ENCODE data around the gene HIVEP3.

HIVEP3 gene

GRCh38 chr1:41779360-41779759 is 139.4 kb downstream of the HIVEP3 start:
- no peak for DNase-seq

- DNase-seq = peak in 1 of 2 experiments; percentile 36
These were observed 141.0 kb downstream of the HIVEP3 start for GRCh38 chr1:41777695-41778094.

GRCh38 chr1:41776891-41777441 is 141.8 kb downstream of the HIVEP3 start:
- DNase-seq = no peak

GRCh38 chr1:41775956-41776585 is 142.7 kb downstream of the HIVEP3 start:
- no peak for DNase-seq

GRCh38 chr1:41774471-41774990 is 144.2 kb downstream of the HIVEP3 start:
- DNase-seq = no peak

GRCh38 chr1:41773842-41774241 is 144.9 kb downstream of the HIVEP3 start:
- peak; percentile 57 to 86 for DNase-seq

GRCh38 chr1:41773144-41773591 is 145.6 kb downstream of the HIVEP3 start:
- DNase-seq = no peak

GRCh38 chr1:41769068-41769467 is 149.7 kb downstream of the HIVEP3 start:
- no peak for DNase-seq

GRCh38 chr1:41768583-41768982 is 150.1 kb downstream of the HIVEP3 start:
- no peak for DNase-seq

GRCh38 chr1:41767534-41768525 is 150.9 kb downstream of the HIVEP3 start:
- no peak for DNase-seq

GRCh38 chr1:41766546-41766945 is 152.2 kb downstream of the HIVEP3 start:
- peak in 1 of 2 experiments; percentile 13 for DNase-seq

- DNase-seq = no peak
These were observed 152.7 kb downstream of the HIVEP3 start for GRCh38 chr1:41766041-41766440.

GRCh38 chr1:41765152-41765551 is 153.6 kb downstream of the HIVEP3 start:
- DNase-seq = no peak

GRCh38 chr1:41764656-41765055 is 154.1 kb downstream of the HIVEP3 start:
- no peak for DNase-seq

GRCh38 chr1:41762777-41763176 is 155.9 kb downstream of the HIVEP3 start:
- no peak for DNase-seq

GRCh38 chr1:41762251-41762650 is 156.5 kb downstream of the HIVEP3 start:
- DNase-seq = no peak

GRCh38 chr1:41758904-41759548 is 159.7 kb downstream of the HIVEP3 start:
- no peak for DNase-seq

- DNase-seq = no peak
These were observed 160.2 kb downstream of the HIVEP3 start for GRCh38 chr1:41758500-41758899.

- no peak for DNase-seq
These were observed 164.2 kb downstream of the HIVEP3 start for GRCh38 chr1:41754540-41754939.

GRCh38 chr1:41752514-41753170 is 166.1 kb downstream of the HIVEP3 start:
- peak in 1 of 2 experiments; percentile 9 for DNase-seq

- no peak for DNase-seq
These were observed 166.8 kb downstream of the HIVEP3 start for GRCh38 chr1:41751804-41752513.

Data from NCI-H524 (cell line).